Uterus (tissue), 4 donors: ENCODE data around the gene CAND1. TPM values are rescaled to one million over a fixed set of nuclear protein-coding genes. Genes with fewer than 3 reads are reported as not detected.

Experiments
- DNase-seq, 2 donors: peaks; one replicate each; pipeline ENCODE4 v3.0.0-alpha.2; 2019 to 2020
- H3K27ac ChIP-seq, 2 donors: fragments of 200-600 bp; sonication (generic); 1 replicate in 1 of 2; 2 replicates in 1 of 2; pipeline ENCODE4 v1.5.1; 2016 to 2018
- H3K27me3 ChIP-seq, 2 donors: fragments of 200-600 bp; sonication (generic); one replicate each; pipeline ENCODE4 v1.5.1; 2018 to 2019; ENCODE audit warnings: control low read depth in 1 of 2
- H3K36me3 ChIP-seq, 2 donors: fragments of 200-600 bp; sonication (generic); one replicate each; pipeline ENCODE4 v1.5.1; 2019; ENCODE audit warnings: control low read depth in 1 of 2
- H3K4me1 ChIP-seq, 2 donors: fragments of 200-600 bp; sonication (generic); one replicate each; pipeline ENCODE4 v1.5.1; 2018 to 2019; ENCODE audit warnings: control low read depth in 1 of 2
- H3K4me3 ChIP-seq, 2 donors: fragments of 200-600 bp; sonication (generic); 1 replicate in 1 of 2; 2 replicates in 1 of 2; pipeline ENCODE4 v1.5.1; 2018 to 2019; ENCODE audit warnings: mild to moderate bottlenecking in 1 of 2
- H3K9me3 ChIP-seq, 2 donors: fragments of 200-600 bp; sonication (generic); one replicate each; pipeline ENCODE4 v1.5.1; 2019; ENCODE audit warnings: control low read depth in 1 of 2
- CTCF ChIP-seq, 4 experiments: fragments of 200-600 bp in 2 of 4; fragments of 450-650 bp in 2 of 4; sonication (generic) in 2 of 4; IDR thresholded peaks; one replicate each; pipeline ENCODE4 v1.5.1; 2016 to 2019; ENCODE audit warnings: antibody characterized with exemption in 4 of 4, mild to moderate bottlenecking in 2 of 4, moderate library complexity in 1 of 4
- POLR2A ChIP-seq, 2 donors: fragments of 450-650 bp; IDR thresholded peaks; one replicate each; pipeline ENCODE4 v1.6.1; 2016; ENCODE audit warnings: antibody characterized with exemption in 2 of 2, mild to moderate bottlenecking in 1 of 2, moderate library complexity in 1 of 2
- intact Hi-C: fragments of 100-400 bp; cut with DNase I; formaldehyde crosslinking; loops from one replicate; pipeline ENCODE4 v1.15.1; 2023; ENCODE audit warnings: low total_unique reads
- total RNA-seq, 4 donors: library from RNA; depleted of rRNA in 3 of 4; stranded (reverse); fragments of >200 nt in 3 of 4; gene quantifications; one replicate each; pipeline versions ENCODE4 v1.1.0 to v1.2.4, GENCODE V29; 2014 to 2023
- donor health status: DM: yes; HTN: yes; CAD: no.

CAND1 gene
- total RNA-seq, 4 donors from 2014 or later = 30.2 to 257 (median 92.8) TPM

- Histone ChIP-seq H3K4me3 (no peak overlapping the region), H3K27ac (no peak overlapping the region), H3K9me3 (no peaks in the 10 kb centered on the region), H3K36me3 (no peaks in the 10 kb centered on the region), H3K4me1 (no peaks in the 10 kb centered on the region), H3K27me3 (no peaks in the 10 kb centered on the region)
- no peak for DNase-seq
- intact Hi-C loops = no loop called here
- TF ChIP-seq POLR2A (IDR thresholded peaks at IDR 0.05) (no peak), CTCF (IDR thresholded peaks at IDR 0.05) (no peak)
Measured at GRCh38 chr12:67367843-67368242, 98.7 kb downstream of the CAND1 start.
